NT2/D1 (cell line): ENCODE results near the gene CIAO2B.

Experiments
- SUZ12 ChIP-seq: IDR thresholded peaks from 2 replicates; pipeline ENCODE4 v1.6.1; 2011; ENCODE audit not compliant: insufficient read length, insufficient read depth; ENCODE audit errors: extremely low read depth
- YY1 ChIP-seq: IDR thresholded peaks from 2 replicates; pipeline ENCODE4 v1.6.1; 2011; ENCODE audit not compliant: insufficient read length, insufficient read depth
- ZNF274 ChIP-seq: IDR thresholded peaks from 2 replicates; pipeline ENCODE4 v1.6.1; 2011; ENCODE audit warnings: mild to moderate bottlenecking, low read depth, low read length

GRCh38 chr16:66950437-66950836 is 16.2 kb upstream of the CIAO2B start:
- no peak for TF ChIP-seq SUZ12
- TF ChIP-seq ZNF274 = no peak
- no peak for TF ChIP-seq YY1
